Activated CD4-positive, CD25-positive, alpha-beta regulatory T cell treated with anti-CD3 and anti-CD28 coated beads, Interleukin-2, amount 50 U/mL, for 72 hours (primary cell): Measurements from ENCODE around the gene NPW.

ENCODE experiments used
- DNase-seq: peaks from one replicate; pipeline ENCODE4 v3.0.0; 2021

Gene NPW

DNA sequence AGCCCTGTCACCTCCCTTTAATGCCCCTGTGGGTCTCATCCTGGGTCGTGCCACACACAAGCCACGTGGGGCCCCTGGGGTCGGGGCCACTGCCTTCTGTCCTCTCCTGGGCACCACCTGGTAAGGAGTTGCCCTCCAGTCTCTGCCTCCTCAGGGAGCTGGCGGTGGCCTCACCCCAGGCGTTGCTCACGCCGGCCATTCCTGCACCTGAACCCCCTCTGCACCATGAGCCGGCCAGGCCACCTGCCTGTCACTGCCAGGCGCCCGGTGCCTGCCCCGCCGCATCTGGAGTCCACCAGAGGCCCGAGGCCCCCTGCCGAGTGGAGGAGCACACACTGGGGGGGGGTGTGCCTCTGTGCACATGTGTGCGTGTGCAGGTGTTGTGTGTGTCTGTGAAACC lies 17.5 kb downstream of the NPW start:
- no peak for DNase-seq

DNA sequence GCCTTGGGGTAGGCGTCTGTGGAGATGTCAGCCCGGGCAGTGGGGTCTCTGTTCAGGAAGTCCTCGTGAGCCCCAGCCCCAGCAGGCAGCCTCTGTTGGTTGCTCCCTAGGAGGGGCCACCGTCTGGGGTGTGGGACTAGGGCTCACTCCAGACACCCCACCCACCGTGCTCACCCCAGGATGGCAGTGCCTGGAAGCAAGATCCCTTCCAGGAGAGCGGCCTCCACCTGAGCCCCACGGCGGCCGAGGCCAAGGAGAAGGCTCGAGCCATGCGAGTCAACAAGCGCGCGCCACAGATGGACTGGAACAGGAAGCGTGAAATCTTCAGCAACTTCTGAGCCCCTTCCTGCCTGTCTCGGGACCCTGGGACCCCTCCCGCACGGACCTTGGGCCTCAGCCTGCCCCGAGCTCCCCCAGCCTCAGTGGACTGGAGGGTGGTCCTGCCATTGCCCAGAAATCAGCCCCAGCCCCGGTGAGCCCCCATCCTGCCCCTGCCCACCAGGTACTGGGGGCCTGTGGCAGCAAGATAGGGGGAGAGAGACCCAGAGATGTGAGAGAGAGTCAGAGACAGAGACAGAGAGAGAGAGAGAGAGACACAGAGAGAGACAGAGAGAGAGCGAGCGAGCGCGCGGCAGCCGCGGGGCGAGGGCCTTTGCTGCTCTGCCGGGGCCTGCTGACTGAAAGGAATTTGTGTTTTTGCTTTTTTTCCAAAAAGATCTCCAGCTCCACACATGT lies 18.2 kb downstream of the NPW start:
- DNase-seq, result no peak

DNA sequence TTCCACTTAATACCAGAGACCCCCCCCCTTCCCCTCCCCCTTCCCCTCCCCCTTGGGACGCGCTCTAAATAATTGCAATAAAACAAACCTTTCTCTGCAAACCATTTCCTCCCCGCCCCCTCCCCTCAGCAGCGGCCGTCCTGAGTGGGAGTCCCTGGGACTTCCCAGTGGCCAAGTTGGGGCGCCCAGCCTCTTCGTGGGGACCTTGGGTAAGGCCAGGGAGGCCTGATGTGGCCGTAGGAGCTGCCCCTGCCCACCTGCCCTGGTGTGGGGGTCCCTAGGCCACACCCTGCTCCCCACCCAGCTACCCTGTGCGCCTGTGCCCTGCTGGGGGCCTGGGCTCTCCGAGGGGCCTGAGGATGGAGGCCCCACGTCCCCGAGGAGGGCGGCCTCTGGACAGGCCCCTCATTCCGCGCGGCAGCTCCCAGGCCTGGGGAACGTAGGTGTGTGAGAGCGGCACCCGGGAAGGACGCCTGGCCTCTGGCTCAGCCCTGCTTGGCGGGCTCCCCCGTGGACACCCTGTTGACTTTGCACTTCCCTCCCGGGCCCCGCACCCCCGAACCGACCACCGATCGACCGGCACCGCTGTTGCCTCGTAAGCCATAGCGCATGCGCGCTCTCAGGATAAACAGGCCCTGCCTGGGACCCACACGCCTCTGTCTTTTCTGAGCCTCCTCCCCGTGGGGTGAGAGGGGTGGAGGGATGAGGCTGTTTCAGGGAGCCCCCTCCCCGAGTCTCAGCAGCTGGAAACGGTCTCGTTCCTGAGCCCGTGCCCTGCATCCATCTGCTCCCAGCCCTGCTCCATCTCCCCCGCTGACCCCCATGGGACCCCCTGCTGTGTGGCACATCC lies 19.0 kb downstream of the NPW start:
- DNase-seq, result no peak

DNA sequence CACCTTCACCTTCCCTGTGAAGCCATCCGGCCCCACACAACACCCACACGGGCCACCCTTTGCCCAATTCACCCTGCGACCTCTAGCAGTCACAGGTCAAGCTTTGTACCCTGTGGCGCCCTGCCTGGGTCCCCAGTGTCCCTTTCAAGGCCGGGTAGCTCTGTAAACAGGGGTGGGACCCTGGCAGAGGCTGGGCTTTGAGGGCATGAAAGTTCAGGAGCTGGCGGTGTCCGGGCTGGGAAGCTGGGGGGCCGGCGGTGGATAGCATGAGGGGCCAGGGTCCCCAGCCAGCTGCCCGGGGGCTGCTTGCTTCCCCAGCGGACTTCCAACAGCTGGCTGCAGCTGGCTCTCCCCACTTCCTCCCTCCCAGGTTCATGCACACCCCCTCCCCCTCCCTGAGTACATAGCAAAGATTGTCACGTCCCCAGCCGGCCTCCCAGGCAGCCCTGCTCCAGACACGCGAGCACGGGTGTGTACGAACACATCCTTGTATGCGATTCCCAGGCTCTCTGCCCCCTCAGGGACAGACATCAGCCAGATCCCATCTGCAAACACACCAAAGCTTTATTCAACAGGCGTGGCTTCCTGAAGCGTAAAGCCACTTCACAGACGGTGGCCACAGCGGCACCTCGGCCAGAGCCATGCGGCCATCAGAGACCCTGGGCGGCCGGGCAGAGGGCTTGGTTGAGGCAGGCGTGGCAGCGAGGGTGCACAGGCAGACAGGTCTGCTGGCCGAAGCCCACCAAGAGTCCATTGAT lies 19.9 kb downstream of the NPW start:
- DNase-seq, result no peak

DNA sequence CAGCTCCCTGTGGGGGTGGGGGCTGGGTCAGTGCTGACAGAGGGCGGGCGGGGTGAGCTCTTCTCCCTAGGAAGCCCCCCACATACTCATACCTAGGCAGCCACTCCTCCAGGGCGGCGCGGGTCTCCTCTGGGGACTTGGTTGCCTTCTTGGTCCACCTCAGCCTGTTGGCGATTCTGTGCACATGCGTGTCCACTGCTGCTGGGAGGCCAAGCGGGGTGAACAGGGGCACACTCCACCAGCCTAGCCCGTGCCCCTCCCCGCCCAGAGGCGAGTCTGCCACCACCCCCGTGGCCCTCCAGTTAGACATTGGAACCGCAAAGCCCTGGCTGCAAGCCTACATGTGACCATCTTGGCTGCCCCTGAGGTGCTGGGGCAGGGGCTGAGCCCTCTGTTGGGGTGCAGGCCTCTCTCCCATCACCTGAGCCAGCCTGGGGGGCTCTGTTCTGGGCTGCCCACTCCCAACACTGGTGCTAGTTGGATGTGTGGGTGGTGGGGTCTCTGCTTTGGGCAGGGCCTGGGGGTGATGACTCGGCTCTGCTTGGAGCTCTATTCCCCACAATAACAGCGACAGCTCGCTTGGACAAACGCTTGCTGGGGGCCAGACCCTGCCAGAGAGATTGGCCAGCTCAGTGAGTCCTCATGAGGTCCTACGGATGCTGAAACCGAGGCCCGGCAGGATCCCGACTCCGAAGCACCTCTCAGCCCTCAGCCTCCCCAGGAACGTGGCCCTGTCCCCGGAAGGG lies 20.6 kb downstream of the NPW start:
- no peak for DNase-seq

DNA sequence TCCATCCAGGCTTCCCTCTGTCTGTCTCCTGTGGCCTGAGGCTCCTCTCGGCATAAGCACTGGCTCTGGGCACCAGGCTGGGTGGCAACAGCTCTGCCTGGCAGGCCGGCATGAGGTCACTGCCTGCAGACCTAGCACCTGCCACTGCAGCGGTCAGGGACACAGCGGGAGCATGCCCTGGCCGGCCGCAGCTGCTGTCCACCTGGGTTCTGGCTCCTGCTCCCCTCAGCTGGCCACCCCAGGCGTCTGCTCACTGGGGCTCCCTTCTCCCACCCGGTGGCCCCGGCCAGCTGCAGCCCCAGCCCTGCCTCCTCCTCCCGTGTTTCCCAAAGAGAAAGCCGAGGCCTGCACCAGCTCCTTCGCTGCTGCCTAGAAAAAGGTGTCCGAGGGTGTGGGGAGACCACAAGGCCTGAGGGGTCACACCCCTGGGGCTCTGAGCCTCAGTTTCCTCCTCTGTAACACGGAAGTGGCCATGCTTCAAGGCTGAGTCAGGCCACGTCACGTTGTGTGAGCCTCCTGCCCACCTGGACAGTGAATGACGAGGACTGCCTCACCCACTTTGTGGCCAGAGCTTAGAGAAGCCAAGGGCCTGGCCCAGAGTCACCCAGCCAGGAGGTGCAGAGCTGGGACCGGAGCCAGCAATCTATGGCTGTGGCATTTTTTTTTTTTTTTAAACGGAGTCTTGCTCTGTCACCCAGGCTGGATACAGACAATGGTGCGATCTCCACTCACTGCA lies 21.4 kb downstream of the NPW start:
- DNase-seq, result no peak

DNA sequence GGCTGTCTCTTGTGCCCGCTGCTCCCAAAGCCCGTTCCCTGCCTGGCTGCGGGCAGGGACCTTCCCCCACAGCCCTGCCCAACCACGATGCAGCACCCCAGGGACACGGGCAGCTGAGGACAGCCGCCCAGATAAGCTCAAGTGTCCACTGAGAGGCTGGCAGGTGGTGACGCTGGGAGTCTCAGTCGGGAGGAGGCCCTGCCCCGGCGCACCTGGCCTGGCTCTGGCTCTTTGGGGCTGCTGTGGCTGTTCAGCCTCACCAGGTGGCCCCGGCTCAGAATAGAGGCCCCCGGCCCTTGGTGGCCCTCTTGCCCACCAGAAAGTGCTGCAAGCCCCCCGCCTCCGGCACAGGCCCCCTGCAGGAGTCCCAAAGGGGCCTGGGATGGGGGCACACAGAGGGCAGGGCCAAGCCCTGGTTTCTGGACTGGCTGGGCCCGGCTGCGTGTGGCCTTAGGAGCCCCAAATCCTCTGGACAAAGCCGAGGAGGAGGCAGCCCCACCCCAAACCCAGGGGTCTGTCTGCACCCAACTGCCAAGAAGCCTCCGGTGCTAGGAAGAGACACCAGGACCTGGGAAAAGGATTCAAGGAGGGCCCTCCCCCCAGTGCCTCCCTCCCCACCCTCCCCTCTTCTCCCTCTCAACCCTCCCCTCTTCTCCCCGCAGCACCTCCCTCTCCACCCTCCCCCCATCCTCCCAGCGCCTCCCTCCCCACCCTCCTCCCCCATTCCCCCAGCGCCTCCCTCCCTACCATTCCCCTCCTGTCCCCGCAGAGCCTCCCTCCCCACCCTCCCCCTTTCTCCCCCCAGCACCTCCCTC lies 22.8 kb downstream of the NPW start:
- no peak for DNase-seq

DNA sequence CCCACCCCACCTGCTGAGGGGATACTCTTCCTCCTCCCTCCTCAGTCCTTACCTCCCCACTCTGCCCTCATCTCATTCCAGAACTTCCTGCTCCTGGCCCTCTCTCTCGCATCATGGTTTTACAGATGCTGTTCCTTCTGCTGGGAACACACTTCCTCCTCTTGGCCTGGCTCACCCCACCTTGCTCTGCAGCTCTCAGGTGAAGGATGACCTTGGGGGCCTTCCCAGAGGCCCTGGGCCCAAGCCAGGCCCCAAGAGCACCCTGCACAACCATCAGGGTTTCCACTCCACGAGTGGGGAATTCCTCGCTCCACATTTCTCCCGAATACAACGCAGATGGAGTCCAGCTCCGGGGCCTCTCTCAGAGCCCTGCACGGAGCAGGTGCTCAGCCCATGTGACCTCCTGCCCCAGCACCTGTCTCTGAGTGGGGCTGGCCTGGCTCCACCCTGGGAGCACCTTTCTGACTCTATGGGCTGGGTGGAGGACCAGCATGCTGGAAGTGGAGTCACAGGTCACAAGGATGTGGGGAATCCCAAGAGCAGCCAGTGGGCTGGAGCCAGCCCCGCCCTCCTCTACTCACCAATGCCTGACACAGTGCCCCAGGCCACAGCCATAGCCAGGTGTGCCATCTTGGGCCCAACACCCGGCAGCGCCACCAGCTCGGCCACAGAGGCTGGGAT lies 23.5 kb downstream of the NPW start:
- DNase-seq, result no peak

DNA sequence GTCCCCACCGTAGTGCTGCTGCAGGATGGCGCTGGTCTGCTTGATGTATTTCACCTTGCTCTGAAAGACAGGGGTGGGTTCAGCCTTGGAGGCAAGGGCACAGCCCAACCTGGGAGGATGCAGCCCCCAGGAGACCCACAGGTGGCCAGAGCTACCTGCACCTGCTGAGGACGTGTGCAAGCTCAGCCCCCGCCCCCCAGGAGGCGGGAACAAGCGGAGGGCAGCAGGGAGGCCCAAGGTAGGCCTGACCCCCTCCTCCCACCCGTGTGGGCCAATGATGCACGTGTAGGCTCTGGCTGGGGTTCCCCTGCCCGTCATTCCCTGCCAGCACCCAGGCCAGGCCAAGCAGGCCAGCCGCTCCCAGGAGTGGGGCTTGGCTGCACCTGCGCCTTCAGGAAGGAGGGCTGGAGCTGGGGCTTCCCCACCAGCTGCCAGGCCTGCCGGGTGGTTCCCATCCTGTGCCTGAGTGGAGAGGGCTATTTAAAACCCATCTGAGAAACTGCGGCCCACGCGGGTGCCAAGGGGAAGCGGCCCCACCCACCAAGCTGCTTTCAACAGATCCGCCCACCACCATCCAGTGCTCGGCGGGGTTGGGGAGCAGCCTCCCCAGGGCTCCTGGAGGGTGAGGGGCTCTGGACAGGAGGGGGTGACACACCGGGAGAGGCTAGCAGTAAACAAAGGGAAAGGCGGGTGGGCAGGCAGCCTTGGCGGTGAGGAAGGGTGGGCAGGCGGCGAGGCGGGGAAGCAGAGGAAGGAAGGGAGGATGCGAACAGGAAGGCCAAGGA lies 24.3 kb downstream of the NPW start:
- DNase-seq, result no peak

DNA sequence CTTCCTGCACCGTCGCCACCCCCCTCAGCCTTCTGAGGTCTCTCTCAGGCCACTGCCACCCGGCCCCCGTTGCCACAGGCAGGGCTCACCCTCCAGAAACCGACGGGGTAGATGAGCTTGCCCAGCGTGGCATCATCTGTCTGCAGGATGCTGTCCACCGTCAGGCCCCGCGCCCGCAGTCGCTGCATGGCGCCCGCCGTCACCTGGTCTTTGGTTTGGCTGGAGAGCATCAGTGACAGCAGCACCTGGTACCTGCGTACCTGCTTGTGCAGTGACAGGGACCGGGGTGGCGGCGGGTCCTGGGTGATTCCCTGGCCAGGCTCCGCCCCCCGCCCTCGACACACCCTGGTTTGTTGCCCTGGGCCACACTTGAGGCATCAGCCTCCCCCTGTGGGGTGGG lies 25.0 kb downstream of the NPW start:
- DNase-seq, result no peak

DNA sequence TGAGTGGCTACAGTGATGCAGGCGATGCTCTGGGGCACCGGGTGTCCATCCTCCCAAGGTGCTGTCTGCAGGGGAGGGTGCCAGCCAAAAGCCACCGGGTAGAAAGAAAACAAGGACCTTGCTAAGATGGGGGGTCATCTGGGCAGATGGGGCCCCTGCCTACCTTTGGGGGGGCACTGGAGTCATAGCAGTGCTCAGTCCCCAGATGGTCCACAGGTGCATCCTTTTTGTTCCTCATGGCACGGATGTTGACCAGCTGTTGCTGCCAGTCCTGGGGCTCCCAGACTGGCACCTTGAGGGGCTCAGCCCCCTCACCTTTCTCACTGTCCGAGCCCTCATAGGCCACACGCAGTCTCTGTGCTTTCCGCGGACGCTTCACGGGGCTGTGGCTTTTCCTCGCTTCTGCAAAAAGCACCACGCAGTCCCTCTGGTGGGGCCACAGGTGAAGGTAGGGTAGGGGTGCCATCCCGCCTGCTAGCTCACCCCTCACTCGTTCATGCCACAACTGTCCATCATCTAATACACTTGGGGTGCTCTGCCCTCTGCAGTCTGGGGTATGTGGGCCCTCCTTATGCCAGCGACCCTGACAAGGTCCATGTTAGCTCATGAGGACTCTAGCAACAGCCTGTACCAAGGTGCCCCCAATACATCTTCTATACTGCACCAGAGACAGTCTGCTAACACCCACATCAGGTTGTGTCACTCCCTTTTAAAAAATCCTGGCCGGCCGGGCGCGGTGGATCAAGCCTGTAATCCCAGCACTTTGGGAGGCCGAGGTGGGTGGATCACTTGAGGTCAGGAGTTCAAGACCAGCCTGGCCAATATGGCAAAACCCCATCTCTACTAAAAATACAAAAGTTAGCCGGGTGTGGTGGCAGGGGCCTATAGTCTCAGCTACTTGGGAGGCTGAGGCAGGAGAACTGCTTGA lies 26.6 kb downstream of the NPW start:
- no peak for DNase-seq

DNA sequence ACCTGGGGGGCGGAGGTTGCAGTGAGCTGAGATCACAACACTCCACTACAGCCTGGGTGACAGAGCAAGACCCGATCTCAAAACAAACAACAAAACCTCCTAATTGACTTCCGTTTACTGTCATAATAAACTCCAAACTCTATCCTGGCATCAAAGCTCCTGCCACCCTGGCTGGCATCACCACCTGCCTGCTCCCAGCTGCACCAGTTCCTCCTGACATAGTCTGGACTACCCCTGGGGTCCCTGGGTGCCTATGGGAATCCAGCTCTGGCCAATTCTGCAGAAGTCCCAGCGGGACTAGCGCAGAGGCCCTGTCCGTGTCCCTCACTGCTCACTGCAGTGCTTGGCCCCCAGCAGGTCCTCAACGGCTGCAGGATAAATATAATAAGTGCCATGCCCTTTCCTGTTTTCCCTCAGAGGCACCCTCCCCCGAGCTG lies 27.3 kb downstream of the NPW start:
- DNase-seq, result no peak

DNA sequence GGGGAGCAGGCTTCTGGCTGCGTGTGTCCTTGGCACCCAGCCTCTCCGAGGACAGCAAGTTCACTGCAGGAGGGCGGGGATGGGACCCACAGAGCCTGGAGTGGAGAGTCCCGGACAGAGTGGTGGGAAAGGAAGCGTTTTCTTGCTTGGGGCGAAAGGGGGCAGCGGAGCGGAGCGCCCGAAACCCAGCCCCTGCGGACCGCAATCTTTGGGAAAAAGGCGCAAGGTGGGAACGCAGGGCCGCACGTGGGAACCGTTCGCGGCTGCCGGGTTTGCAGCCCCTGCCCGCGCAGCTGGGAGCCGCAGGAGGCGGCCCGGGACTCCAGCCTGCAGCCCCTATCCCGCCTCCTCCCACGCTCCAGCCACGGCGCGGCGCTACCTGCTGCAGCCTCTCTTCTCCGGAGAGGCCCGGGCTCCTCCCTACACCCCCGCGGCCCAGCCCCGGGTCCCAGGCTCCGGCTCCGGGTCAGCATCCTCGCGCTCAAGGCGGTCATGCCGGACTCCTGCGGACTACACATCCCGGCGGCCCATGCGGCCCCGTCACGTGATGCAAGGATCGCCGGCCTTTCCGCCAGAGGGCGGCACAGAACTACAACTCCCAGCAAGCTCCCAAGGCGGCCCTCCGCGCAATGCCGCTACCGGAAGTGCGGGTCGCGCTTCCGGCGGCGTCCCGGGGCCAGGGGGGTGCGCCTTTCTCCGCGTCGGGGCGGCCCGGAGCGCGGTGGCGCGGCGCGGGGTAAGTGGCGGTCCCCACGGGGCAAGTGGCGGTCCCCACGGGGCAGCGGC lies 27.9 kb downstream of the NPW start, which contains the start of the genes NTHL1 and TSC2:
NTHL1 (minus strand) TSS at position 505 of the 786 bp plus-strand sequence; CDS start at position 494, 11 bp downstream.
TSC2 (plus strand) TSS at position 656 of the 786 bp plus-strand sequence. CDS start 631 bp downstream, outside the sequence.
- DNase-seq, result peak; percentile 96

DNA sequence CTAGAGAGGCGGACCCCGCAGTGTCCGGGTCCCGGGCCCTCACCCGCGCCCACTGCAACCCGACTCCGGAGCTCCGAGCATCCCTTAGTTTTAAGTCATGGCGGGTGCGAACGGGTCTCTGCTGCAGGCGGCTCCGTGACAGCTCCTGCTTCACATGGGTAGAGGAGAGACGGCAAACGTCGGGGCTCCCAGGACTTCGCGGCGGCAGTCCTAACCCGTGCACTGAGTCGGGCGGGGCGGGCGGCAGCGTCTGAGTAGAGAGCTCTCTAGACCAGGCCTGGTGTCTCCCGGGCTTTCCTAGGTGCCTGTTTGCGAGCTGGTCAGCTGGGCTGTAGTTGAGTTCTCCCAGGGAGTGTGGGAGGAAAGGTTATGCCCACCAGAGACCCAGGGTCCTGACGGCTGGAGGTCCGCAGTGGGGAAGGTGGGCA lies 28.5 kb downstream of the NPW start:
- no peak for DNase-seq

DNA sequence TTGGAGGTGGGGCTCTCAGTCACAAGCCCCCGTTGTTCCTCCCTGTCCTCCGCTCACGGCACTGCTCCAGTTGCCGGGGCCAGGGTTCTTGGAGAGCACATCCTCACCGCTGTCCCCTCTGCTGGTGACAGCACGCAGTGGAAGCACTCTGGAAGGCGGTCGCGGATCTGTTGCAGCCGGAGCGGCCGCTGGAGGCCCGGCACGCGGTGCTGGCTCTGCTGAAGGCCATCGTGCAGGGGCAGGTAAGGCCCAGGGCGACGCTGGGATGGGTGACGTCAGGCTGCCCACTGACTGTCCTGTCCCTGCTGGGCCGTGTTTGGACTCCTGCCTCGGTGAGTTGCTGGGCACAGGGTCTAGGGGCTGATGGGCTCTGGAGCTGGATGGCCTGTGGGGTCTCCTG lies 33.6 kb downstream of the NPW start:
- no peak for DNase-seq

DNA sequence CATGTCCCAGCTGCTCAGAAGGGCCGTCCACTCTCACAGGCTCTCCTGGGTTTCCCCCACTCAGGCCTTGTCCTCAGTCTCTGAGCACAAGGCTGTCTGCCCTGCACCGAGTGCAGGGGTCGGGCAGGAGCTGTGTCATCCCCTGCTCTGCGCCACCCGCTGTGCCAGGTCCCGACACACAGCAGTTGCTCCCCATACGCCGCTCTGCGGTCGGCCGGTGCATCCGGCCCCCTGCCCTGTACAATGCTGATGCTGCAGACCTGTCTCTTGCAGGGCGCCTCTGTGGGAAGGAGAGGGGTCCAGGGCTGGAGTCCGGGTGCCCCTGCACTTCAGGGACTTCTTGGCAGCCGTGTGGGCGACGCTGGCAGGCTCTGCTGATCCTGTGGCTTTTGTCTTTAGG lies 34.3 kb downstream of the NPW start:
- no peak for DNase-seq

DNA sequence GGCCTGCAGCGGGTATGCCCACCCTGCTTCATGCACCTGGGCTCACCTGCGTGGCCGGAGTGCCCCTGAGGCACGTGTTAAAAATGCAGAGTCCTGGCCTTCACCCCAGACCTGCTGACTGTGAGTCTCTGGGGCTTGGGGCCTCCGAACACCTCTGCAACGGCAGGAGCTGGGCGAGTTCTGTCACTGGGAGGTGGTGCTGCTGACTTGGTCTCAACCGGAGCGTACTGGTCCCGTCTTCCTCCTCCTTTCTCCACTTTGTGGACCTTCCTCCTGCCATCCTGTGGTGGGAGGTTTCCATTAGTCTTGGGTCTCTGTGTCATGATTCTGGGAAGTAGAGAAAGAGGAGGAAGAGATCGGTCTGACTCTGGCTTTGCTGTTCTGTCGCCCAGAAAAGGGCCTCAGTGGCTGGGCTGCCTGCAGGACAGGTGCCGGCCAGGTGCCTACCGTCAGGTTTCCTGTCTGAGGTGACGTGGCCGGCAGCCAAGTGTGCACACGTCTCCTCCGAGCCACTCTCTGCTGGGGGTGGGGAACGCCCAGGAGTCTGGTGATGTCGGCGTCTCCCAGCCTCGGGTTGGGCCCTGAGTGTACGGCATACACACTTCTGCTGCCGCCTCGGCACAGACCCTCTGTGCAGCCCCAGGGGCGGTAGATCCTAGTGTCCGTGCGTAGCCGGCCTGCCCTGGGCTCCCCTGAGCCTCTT lies 35.1 kb downstream of the NPW start:
- no peak for DNase-seq
